Gastroesophageal sphincter (tissue), 2 donors: ENCODE data around the gene PSMF1.

ENCODE experiments used
- EP300 ChIP-seq: sonication (generic); formaldehyde crosslinking; IDR thresholded peaks from one replicate; pipeline ENCODE4 v1.6.1; 2017; ENCODE audit warnings: antibody characterized with exemption, mild to moderate bottlenecking
- POLR2A ChIP-seq, 2 donors: fragments of 450-650 bp; IDR thresholded peaks; one replicate each; pipeline ENCODE4 v1.6.1; 2017; ENCODE audit warnings: antibody characterized with exemption in 2 of 2, mild to moderate bottlenecking in 2 of 2, moderate library complexity in 1 of 2

DNA sequence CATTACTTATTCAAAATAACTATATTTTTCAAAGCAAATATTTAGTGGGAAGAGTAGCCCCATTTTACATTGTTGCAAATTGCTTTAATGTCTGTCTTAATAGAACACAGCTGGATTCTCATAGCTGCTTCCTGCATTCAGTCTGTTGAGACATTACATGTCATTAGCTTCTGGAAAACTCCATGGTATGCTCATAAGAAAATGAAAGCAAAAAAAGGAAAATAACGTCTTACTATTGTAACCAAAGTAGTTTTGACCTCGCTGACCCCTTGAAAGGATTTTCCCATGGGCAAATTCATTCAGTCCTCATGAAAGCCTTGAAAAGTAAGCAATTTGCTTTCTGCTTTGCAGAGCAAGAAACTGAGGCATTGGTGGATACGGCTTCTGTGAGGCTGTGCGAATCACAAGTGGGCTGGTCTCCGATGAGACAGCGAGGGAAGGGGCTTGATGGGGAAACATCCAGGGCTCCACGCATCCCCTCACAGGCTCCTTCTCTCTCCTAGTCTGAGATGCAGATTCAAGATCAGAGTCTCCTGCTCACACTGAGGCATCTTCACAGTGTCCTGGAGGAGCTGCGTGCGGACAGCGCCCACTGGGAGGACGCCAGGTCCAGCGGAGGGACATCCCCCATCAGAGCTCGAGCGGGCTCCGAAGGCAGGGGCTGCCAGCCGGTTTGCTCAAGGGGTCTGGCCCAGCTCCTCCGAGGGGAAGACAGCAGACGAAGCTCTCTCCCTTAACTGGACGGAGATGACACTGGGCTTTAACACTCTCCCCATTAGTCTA lies 88.2 kb downstream of the PSMF1 start:
- no peak for TF ChIP-seq POLR2A (IDR thresholded peaks at IDR 0.05)
- no peak for TF ChIP-seq EP300
